ENCODE results near the gene KLHDC7B.
A peak's percentile ranks its signal among the peaks of the same experiment; 100 is the strongest.

KLHDC7B gene

GRCh38 chr22:50507421-50507990 is 38.2 kb upstream of the KLHDC7B start, which contains the start of gene LMF2:
Gene LMF2 (minus strand): TSS chr22:50507702. CDS start chr22:50507675, 27 bp downstream.
- DNase-seq (ENCODE audit: low read depth): peak; percentile 11
- TF ChIP-seq CTCF (IDR thresholded peaks at IDR 0.05; ENCODE audit: control insufficient read depth, insufficient read depth, low read depth, low read length, missing control alignments): peak; percentile 5
- H3K4me3 ChIP-seq (ENCODE audit: control insufficient read depth, low read depth, low read length): peak within 1 kb of the TSS; percentile 100

GRCh38 chr22:50507991-50508884 is 37.5 kb upstream of the KLHDC7B start, which contains the start of gene NCAPH2:
Gene NCAPH2 (plus strand): TSS chr22:50508224. CDS start chr22:50508338, 114 bp downstream.
- no peak for TF ChIP-seq CTCF (IDR thresholded peaks at IDR 0.05; ENCODE audit: control insufficient read depth, insufficient read depth, low read depth, low read length, missing control alignments)
- DNase-seq (ENCODE audit: low read depth): peak; percentile 76

GRCh38 chr22:50508897-50509296 is 36.8 kb upstream of the KLHDC7B start:
- no peak for TF ChIP-seq CTCF (IDR thresholded peaks at IDR 0.05; ENCODE audit: control insufficient read depth, insufficient read depth, low read depth, low read length, missing control alignments)
- peak overlapping the region; percentile 84 for H3K4me3 ChIP-seq (ENCODE audit: control insufficient read depth, low read depth, low read length)
- no peak for DNase-seq (ENCODE audit: low read depth)

More at GRCh38 chr22:50507991-50508884, 37.5 kb upstream of the KLHDC7B start, which contains the start of gene NCAPH2:
- H3K4me3 ChIP-seq (ENCODE audit: control insufficient read depth, low read depth, low read length): peak within 1 kb of the TSS; percentile 100

- no peak overlapping the region for H3K4me3 ChIP-seq (ENCODE audit: control insufficient read depth, low read depth, low read length)
- no peak for DNase-seq (ENCODE audit: low read depth)
- TF ChIP-seq CTCF (IDR thresholded peaks at IDR 0.05; ENCODE audit: control insufficient read depth, insufficient read depth, low read depth, low read length, missing control alignments): no peak
These were observed 32.5 kb upstream of the KLHDC7B start for GRCh38 chr22:50513175-50513574.

- H3K4me3 ChIP-seq (ENCODE audit: control insufficient read depth, low read depth, low read length): no peak overlapping the region
- DNase-seq (ENCODE audit: low read depth): no peak
- TF ChIP-seq CTCF (IDR thresholded peaks at IDR 0.05; ENCODE audit: control insufficient read depth, insufficient read depth, low read depth, low read length, missing control alignments): no peak
These were observed 29.6 kb upstream of the KLHDC7B start for GRCh38 chr22:50516068-50516467.

- no peak for DNase-seq (ENCODE audit: low read depth)
- no peak for TF ChIP-seq CTCF (IDR thresholded peaks at IDR 0.05; ENCODE audit: control insufficient read depth, insufficient read depth, low read depth, low read length, missing control alignments)
- no peak overlapping the region for H3K4me3 ChIP-seq (ENCODE audit: control insufficient read depth, low read depth, low read length)
These were observed 28.8 kb upstream of the KLHDC7B start for GRCh38 chr22:50516891-50517290.
